Caki2 (cell line): Measurements from ENCODE around the gene GPR108. TPM values are rescaled to one million over a fixed set of nuclear protein-coding genes. Genes with fewer than 3 reads are reported as not detected.
"Not testable (repeated sequence)": the region's sequence is repeated elsewhere in the genome, so short reads cannot be mapped to it uniquely, and the experiment has no call there.

Experiments
- DNase-seq: peaks from one replicate; pipeline ENCODE4 v3.0.0-alpha.2; 2015; ENCODE audit warnings: low read depth
- in situ Hi-C: cut with HindIII; loops from 2 replicates; pipeline ENCODE4 v1.10.0; 2016; ENCODE audit warnings: low sequenced_read_pairs, low pct_unique_long_range_greater_than_20kb, mixed read lengths
- total RNA-seq: library from RNA; depleted of rRNA; stranded (reverse); fragments of >200 nt; shearing (Covaris generic); gene quantifications from 2 replicates; pipeline ENCODE4 v1.2.3, GENCODE V29; 2014; ENCODE audit warnings: low replicate concordance; rRNA removed

GPR108 gene
- 52.8 TPM in 2 replicates for total RNA-seq

- in situ Hi-C loops, result no loop called here
- DNase-seq, result peak; percentile 99
These were observed at the start of gene GPR108 for GRCh38 chr19:6737284-6737872. TSS of gene GPR108 (minus strand) at chr19:6737580. CDS start at chr19:6737576, 4 bp downstream.

GRCh38 chr19:6779206-6779605 is 41.8 kb upstream of the GPR108 start:
- in situ Hi-C loops, result no loop called here

DNA sequence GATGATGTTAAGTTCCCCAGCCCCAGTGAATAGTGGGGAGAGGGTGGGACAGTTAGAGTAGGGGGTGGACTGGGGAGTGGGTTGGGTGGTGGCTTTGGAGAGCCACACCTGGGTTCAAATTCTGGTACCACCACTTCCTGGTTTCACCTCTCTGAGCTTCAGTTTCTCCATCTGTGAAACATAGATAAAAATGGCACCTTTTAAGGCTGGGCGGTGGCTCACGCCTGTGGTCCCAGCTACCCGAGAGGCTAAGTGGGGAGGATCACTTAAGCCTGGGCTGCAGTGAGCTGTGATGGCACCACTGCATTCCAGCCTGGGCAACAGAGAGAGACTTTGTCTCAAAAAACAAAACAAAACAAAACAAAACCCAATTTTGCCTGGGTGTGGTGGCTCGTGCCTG is 41.0 kb upstream of the GPR108 start:
- in situ Hi-C loops, result no loop called here
- no peak for DNase-seq

More at GRCh38 chr19:6779206-6779605, 41.8 kb upstream of the GPR108 start:
- DNase-seq, result no peak

DNA sequence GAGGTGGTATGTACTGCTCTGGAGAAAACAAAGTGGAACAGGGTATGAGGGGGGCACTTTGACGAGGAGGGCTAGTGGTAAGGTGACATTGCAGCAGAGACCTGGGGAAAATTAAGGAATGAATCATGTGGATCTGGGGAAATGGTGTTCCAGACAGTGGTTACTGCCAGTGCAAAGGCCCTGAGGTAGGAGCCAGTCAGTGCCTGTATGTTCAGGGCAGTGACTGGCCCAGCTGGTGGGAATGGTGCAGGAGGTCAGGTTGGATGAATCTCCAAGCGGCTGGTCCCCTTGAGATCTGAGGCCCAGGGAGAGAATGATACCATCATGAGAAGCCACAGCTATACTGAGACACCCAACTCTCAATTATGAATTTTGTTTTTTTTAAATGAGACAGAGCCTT is 40.1 kb upstream of the GPR108 start:
- in situ Hi-C loops, result no loop called here
- no peak for DNase-seq

DNA sequence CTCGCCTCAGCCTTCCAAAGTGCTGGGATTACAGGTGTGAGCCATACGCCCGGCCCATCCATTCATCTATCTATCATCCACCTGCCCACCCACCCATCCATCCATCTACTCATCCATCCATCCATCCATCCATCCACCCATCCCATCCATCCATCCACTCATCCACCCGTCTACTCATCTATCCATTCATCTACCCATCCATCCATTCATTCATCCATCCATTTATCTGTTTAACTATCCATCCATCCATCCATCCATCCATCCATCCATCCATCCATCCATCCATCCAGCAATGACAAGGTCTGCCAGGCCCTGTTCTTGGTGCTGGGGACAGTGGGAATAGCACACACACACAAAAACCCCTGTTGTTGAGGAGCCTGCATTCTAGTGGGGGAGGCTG is 39.6 kb upstream of the GPR108 start:
- in situ Hi-C loops, result no loop called here

GRCh38 chr19:6776045-6776444 is 38.7 kb upstream of the GPR108 start:
- DNase-seq, in situ Hi-C loops: not testable (repeated sequence)

More for the DNA sequence above, 39.6 kb upstream of the GPR108 start:
- no peak for DNase-seq

DNA sequence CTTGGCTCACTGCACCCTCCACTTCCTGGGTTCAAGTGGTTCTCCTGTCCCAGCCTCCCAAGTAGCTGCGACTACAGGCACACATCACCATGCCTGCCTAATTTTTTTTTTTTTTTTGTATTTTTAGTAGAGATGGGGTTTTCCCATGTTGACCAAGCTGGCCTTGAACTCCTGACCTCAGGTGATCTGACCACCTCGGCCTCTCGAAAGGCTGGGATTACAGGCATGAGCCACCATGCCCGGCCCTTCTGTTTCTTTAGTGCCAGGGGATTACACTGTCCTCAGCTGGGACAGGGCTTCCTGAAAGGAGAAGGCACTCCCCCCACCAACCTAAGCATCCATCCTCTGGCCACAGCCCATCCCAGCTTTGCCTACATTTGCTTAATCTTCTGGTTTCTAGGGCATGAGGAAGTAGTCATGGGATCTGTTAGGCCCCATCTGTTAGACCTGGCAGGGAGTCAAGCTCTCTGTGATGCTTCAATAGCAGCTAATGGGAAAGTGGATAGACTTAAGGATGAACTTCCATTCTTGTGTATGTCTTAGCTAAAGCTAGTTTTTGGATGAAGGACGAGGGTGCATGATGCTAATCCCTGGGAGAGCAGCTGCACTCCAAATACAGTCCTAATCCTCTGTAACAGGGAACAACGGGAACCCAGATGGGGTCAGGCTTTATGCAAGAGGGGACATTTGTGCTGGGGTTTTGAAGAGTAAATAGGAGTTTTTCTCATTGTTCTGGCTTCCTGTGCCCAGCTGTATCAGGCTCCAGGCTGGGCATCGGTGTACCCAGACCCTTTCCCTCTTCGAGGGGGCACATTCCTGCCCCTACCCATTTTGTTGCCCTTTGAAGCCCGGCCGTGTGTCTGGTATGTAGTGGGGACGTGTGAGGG is 37.7 kb upstream of the GPR108 start:
- DNase-seq, result no peak
- in situ Hi-C loops, result no loop called here

- in situ Hi-C loops, result no loop called here
These were observed 36.0 kb upstream of the GPR108 start for GRCh38 chr19:6773323-6773931.

DNA sequence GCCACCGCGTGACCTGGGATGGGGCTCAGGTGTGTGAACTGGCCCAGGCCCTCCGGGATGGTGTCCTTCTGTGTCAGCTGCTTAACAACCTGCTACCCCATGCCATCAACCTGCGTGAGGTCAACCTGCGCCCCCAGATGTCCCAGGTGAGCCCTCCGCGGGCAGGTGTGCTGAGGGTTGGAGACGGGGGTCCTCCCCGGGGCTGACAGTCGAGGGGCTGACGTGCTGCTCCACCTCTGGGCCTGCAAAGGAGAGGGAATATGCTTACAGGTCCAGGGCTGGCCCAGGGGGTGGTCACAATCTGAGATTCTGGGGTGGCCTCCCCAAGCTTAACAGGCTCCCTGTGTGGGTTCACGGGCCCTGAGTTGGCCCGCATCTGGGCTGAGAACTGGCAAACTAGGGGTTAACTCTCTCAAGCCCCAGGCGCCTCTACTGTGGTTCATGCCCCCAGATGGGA is 35.5 kb upstream of the GPR108 start:
- in situ Hi-C loops, result no loop called here
- DNase-seq, result no peak

More at GRCh38 chr19:6773323-6773931, 36.0 kb upstream of the GPR108 start:
- no peak for DNase-seq

GRCh38 chr19:6772028-6772865 is 34.9 kb upstream of the GPR108 start, which contains the start of gene VAV1:
TSS of gene VAV1 (plus strand) at chr19:6772708. CDS start at chr19:6772808, 100 bp downstream.
- DNase-seq, result no peak
- in situ Hi-C loops, result no loop called here

- DNase-seq, in situ Hi-C loops: not testable (repeated sequence)
These were observed 34.3 kb upstream of the GPR108 start for GRCh38 chr19:6771648-6772027.

GRCh38 chr19:6769006-6769619 is 31.7 kb upstream of the GPR108 start:
- no peak for DNase-seq
- in situ Hi-C loops, result no loop called here

- in situ Hi-C loops, result no loop called here
- no peak for DNase-seq
These were observed 30.9 kb upstream of the GPR108 start for GRCh38 chr19:6768236-6768785.

GRCh38 chr19:6767357-6768235 is 30.2 kb upstream of the GPR108 start, which contains the start of gene SH2D3A:
TSS of gene SH2D3A (minus strand) at chr19:6767435. CDS start at chr19:6763748, 3,687 bp downstream.
- in situ Hi-C loops, result no loop called here
- DNase-seq, result peak; percentile 87

- in situ Hi-C loops, result no loop called here
- DNase-seq, result no peak
These were observed 29.6 kb upstream of the GPR108 start for GRCh38 chr19:6767081-6767356.

GRCh38 chr19:6766357-6767080 is 29.1 kb upstream of the GPR108 start:
- peak; percentile 14 for DNase-seq
- in situ Hi-C loops, result no loop called here
